Measurements from ENCODE around the gene CFAP92. TPM values are rescaled to one million over a fixed set of nuclear protein-coding genes. Genes with fewer than 3 reads are reported as not detected.

Gene CFAP92
- total and polyA plus RNA-seq, 2 donors (not counting 1 experiment from before 2014, with no cell fraction given): not detected

GRCh38 chr3:129036222-129037092, 42.6 kb upstream of the CFAP92 start:
- H3K4me1 Mint-ChIP-seq: no peaks in the 10 kb centered on the region
- ChIA-PET POLR2A (no interaction called here), CTCF (interaction anchor here (1.3 to 1.7 kb wide), 2 partner anchors 17 to 66 kb away, joined by 4 read pairs; no protein-coding TSS in a partner anchor)
- ATAC-seq (ENCODE audit: low read depth) (no peak), DNase-seq (no peak)
- H3K27ac ChIP-seq (ENCODE audit: low read length in 2 of 2): no peak overlapping the region
- no peaks in the 10 kb centered on the region for H4K20me1 ChIP-seq (ENCODE audit: control insufficient read depth, insufficient read depth, low read length, poor library complexity, severe bottlenecking)
- no peak overlapping the region for H3K4me3 Mint-ChIP-seq
- H3K36me3 ChIP-seq (replicated peaks in 1 of 2; ENCODE audit: control extremely low read depth in 1 of 2, control insufficient read depth in 1 of 2, extremely low read depth in 1 of 2, insufficient read depth in 2 of 2, low read length in 1 of 2): no peaks in the 10 kb centered on the region
- H3K9ac ChIP-seq (ENCODE audit: low read length): no peak overlapping the region
- peaks cover 0 to 17% (median under 1%) of the 10 kb centered on the region in 4 experiments for H3K27me3 ChIP-seq (replicated peaks in 1 of 4; ENCODE audit: control extremely low read depth in 1 of 4, control insufficient read depth in 3 of 4, insufficient read depth in 4 of 4, low read length in 3 of 4)
- no peaks in the 10 kb centered on the region for H3K9me3 Mint-ChIP-seq (ENCODE audit: insufficient read depth)
- no peak overlapping the region for H3K27ac Mint-ChIP-seq
- no peak overlapping the region for H3K4me3 ChIP-seq (ENCODE audit: control extremely low read depth in 1 of 5, extremely low read depth in 1 of 5, insufficient read depth in 1 of 5, low read depth in 2 of 5, low read length in 4 of 5)
- no peaks in the 10 kb centered on the region for H3K79me2 ChIP-seq (ENCODE audit: control insufficient read depth, insufficient read depth, low read length)
- WGBS (ENCODE audit: insufficient coverage): 91% methylated on average over 9 of the region's 10 CpGs
- H2AFZ ChIP-seq (ENCODE audit: insufficient read depth, low read depth, low read length, poor library complexity, severe bottlenecking): no peak overlapping the region
- H3K9me3 ChIP-seq (ENCODE audit: control extremely low read depth in 1 of 3, control insufficient read depth in 2 of 3, insufficient read depth in 1 of 3, low read length in 2 of 3): peaks cover 0 to 6% (median 0%) of the 10 kb centered on the region in 3 donors
- H3K4me1 ChIP-seq (ENCODE audit: control insufficient read depth in 2 of 2, insufficient read depth in 2 of 2, low read length in 2 of 2): no peaks in the 10 kb centered on the region
- intact Hi-C loops (cut with micrococcal nuclease): no loop called here
- H3K4me2 ChIP-seq (replicated peaks; ENCODE audit: low read depth, low read length, poor library complexity, severe bottlenecking): no peak overlapping the region
- TF ChIP-seq EZH2 (IDR thresholded peaks at IDR 0.05; ENCODE audit: borderline replicate concordance, insufficient read depth, low read depth, low read length, poor library complexity, severe bottlenecking) (no peak), CTCF (IDR thresholded peaks at IDR 0.05) (no peak)
- peaks cover 29% of the 10 kb centered on the region for H3K27me3 Mint-ChIP-seq

Measured in B cell (primary cell).